ENCODE results near the gene RALY.

The RALY gene

GRCh38 chr20:34084227-34084923 is 90.7 kb downstream of the RALY start:
- DNase-seq = no peak

DNA sequence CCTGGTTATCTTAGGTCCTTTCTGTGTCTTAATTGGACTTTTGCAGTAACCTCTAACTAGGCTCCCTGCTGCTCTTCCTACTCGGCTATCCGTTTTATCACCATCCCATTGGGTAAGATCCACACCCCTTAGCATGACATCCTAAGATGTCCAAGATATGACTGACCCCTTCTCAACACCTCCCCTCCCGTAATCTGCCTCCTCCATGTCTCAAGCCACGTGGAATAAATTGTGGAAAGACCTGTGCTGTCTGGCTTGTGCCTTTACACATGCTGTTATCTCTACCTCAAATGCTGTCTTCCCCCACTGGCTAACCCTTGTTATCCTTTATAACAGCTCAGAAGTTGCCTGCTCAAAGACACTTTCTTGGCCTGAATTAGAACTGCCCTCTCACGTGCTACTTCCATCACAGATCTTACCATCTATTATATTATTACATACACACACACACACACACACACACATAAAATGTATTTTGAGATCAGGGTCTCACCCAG is 91.9 kb downstream of the RALY start:
- DNase-seq = no peak

- no peak for DNase-seq
Measured at GRCh38 chr20:34088305-34089174, 94.8 kb downstream of the RALY start.

DNA sequence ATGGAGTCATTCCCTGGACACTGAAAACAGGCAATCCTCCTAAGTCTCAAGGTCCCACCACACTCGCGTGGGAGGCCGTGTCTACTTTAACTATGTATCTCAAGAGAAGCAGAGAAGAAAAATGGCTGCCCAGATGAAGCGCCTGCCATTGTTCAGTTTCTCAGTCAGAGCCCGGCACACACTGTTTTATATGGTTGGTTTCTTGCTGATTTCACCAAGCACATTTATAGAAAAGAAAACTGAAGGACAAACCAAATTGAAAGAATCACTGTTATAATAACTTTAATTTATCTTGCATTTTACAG is 95.4 kb downstream of the RALY start:
- DNase-seq = no peak

DNA sequence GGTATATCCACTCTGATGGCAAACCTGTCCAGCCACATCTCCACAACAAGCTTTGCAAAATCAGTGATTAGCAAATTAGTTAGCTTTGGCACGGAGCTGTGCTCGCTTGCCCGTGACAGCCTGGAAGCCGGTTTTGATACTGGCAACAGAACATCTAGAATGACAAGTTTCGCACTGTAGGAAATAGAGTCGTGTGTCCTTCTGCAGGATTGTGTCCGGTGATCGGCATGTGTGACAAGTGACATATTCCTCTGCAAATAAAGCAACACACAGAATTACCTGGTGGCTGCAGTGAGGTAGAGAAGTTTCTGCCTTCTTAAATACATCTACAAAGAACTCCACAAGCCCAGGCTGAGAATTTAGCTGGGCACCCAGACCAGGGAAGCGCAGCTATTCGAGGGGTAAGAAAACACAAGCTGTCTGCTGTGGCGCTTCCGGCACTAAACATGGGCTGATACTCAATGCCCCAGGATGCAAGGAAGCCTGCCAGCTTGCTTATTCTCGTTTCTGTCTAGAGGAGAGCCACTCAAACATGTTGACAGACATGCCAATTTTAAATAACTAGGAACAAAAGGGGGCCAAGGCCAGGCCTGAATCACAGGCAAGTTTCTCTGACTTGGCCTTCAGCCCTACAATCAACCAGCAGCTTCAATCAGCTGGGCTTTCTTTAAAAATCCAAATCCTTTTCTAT is 96.1 kb downstream of the RALY start:
- no peak for DNase-seq

DNA sequence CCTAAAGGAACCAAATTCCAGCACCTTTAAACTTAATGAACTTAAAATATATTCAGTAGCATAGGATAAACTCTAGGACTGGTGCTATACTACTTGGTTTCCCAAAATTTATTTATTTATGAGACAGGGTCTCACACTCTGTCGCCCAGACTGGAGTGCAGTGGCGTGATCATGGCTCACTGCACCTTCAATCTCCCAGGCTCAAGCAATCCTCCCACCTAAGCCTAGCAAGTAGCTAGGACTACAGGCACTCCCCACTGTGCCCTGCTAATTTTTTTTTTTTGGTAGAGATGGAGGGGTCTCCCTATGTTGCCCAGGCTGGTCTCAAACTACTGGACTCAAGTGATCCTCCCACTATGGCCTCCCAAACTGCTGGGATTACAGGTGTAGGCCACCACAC is 96.9 kb downstream of the RALY start:
- no peak for DNase-seq

DNA sequence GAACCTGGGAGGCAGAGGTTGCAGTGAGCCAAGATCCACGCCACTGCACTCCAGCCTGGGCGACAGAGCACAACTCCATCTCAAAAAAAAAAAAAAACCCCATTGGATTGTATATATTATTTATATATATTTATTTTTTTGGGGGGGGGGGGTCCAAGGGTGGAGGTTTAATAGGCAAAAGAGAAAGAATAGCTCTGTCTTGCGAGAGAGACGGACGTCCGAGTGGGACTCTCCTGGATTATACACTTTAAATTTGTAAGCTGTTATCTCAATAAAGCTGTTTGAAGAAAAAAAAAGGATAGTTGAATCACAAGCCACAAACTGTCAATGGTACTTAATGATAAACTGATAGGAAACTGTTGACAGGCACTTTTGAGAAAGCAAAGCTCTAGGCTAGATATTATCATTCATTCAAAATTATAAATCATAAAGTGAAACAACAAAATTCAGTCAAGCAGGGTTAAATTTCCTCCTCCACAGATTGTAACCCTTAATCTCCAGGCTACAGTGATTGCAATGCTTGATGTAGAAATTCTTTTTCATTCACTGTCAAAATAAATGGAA is 98.0 kb downstream of the RALY start:
- DNase-seq = no peak

DNA sequence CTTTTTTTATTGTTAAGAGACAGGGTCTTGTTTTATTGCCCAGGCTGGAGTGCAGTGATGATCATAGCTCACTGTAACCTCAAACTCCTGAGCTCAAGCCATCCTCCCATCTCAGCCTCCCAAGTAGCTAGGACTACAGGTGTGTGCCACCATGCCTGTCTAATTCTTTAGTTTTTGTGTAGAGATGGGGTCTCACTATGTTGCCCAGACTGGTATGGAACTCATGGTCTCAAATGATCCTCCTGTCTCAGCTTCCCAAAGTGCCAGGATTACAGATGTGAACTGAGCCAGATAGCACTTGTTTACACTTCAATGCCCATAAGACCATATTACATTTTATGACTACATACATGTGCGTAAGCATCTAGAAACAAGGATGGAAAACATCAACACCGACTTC is 100.2 kb downstream of the RALY start:
- no peak for DNase-seq

DNA sequence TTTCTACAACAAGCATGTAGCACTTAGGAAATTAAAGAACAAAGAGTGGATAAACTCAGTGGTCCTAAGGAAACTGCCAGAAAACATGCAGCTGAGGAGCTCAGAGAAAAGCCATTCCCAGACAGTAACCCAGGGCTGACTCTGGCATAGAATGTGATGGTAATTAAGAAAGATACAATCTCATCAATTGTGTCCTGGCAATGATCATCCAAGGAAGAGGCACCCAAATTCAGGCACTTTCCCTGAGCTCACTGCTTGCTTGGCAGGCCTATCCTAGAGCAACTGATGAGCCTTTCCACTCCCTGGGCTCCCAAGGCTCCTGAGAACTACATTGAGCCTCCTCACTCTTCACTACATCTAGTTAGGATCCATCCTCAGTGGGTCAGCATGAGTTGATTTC is 102.1 kb downstream of the RALY start:
- no peak for DNase-seq

- no peak for DNase-seq
Measured at GRCh38 chr20:34096699-34097444, 103.2 kb downstream of the RALY start.

DNA sequence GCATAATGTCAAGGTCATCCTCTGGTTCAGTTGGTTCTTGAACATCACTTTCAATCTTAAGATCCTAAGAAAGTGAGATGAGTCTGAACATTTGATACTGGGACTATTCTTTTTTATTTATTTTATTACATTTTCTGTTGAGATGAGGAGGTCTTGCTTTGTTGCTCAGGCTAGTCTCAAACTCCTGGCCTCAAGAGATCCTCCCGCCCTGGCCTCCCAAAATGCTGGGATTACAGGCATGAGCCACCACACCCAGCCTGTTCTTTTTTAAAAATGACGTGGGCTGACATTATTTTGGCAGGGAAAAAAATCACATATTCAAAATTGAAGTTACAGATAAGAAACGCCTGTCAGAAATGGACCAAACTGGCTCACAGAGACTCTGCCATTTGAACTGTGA is 104.9 kb downstream of the RALY start:
- DNase-seq = no peak

DNA sequence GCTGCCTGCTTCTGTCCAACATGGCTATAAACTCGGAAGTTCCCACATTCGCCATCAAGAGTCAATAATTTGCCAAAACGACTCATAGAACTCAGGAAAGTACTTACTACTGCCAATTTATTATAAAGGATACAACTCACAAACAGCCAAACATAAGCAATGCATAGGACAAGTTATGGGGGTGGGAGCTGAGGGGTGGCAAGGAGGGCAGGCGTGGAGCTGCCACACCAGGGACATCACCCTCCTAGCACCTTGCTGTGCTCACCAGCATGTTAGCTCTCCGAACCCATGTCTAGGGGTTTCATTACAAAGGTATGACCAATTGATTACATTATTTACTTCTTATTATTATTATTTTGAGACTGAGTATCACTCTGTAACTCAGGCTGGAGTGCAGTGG is 106.0 kb downstream of the RALY start:
- no peak for DNase-seq

DNA sequence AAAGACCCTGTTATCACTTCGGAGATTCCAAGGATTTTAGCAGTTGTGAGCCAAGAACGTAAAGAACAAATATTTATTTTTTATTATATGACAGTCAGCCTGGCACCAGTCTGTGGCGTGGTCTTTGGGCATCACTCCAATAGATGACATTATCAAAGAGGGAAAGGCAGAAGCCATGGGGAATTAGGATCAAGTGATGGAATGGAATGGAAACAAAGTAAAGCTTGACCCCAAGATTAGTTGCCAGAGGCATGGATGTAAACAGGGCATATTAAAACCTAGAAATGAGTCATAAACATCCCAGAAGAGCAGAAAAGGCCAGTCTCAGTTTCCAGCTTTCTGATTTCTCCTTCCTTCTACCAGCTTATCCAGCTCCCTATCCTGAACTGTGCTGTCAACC is 106.9 kb downstream of the RALY start:
- DNase-seq = no peak

GRCh38 chr20:34102342-34102741 is 108.6 kb downstream of the RALY start:
- no peak for DNase-seq

DNA sequence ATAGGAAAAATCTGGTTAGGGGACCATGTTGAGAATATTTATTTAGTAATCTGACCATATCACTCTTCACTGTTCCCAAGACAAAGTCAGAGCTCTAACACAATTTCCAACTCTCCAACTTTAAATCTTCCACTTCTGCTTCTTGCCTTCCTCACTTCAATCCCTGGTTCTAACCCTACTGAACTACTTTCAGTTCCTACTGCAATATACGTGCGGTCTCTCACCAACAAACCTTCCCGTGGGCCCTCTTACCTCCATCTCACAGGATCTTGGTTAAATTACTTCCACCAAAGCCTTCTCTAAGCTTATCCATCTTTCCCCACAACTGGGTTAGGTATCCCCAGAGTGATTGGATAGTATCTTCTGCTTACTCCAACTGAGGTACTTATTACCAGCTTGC is 110.3 kb downstream of the RALY start:
- DNase-seq = no peak

DNA sequence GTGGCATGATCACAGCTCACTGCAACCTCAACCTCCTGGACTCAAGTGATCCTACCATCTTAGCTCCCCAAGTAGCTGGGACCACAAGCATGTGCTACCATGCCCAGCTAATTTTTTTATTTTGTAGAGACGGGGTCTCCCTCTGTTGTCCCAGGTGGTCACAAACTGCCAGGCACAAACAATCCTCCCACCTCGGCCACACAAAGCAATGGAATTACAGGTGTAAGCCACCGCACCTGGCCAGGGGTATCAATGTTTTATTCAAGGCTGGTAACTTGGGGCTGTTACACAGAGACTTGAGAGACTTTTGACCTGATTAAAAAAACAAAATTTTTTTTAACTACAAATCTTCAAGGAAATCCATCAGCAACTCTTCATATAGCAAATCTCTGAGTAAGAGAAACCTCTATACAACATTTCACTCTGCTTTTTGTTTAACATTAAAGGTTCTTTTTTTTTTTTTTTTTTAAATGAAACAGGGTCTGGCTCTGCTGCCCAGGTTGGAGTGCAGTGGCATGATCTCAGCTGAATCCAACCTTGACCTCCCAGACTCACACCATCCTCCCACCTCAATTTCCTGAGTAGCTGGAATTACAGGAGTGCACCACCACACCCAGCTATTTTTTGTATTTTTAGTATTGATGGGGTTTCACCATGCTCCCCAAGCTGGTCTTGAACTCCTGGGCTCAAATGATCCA is 112.4 kb downstream of the RALY start:
- no peak for DNase-seq

DNA sequence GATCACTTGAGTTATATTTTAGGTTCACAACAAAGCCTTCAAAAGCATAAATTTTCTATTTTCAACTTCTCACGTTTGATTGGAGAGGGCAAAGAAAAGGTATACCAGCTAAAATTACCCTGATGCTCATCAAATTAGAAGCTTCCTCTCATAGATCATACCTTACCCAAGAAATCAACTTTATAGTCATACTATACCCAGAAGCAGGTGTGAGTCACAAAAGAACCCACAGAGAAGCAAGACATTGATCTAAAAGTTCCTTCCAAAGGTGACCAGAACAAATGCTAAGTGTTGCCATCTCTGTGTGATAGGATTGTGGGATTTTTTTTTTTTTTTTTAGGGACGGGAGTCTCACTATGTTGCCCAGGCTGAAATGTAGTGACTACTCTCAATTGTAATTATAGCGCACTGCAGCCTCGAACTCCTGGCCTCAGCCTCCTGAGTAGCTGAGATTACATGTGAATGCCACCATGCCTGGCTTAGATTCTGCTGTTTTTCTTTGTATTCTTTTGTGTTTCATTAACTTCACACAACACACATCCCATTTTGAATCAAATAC is 115.0 kb downstream of the RALY start:
- no peak for DNase-seq

DNA sequence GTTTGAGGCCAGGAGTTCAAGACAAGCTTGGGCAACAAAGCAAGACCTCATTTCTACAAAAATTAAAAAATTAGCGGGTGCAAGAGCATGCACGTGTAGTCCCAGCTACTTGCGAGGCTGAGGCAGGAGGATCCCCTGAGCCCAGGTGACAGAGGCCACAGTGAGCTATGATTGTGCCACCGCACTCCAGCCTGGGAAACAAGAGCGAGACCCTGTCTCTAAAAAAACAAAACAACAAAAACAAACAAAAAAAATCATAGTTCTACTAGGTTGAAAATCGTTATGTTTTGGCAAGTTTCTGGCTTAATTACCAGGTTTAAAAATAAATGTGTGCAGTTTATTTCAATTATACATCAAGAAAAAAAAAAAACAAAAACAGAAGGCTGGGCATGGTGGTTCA is 115.7 kb downstream of the RALY start:
- DNase-seq = no peak

- DNase-seq = no peak
Measured at GRCh38 chr20:34110025-34110744, 116.5 kb downstream of the RALY start.

- no peak for DNase-seq
Measured at GRCh38 chr20:34110745-34111641, 117.3 kb downstream of the RALY start.
